Dedifferentiated amniotic fluid mesenchymal stem cell (primary cell): ENCODE measurements around the gene SLIT3.

ENCODE experiments used
- DNase-seq: peaks from one replicate; pipeline ENCODE4 v3.0.0-alpha.2; 2016; ENCODE audit errors: extremely low spot score

SLIT3 gene

DNA sequence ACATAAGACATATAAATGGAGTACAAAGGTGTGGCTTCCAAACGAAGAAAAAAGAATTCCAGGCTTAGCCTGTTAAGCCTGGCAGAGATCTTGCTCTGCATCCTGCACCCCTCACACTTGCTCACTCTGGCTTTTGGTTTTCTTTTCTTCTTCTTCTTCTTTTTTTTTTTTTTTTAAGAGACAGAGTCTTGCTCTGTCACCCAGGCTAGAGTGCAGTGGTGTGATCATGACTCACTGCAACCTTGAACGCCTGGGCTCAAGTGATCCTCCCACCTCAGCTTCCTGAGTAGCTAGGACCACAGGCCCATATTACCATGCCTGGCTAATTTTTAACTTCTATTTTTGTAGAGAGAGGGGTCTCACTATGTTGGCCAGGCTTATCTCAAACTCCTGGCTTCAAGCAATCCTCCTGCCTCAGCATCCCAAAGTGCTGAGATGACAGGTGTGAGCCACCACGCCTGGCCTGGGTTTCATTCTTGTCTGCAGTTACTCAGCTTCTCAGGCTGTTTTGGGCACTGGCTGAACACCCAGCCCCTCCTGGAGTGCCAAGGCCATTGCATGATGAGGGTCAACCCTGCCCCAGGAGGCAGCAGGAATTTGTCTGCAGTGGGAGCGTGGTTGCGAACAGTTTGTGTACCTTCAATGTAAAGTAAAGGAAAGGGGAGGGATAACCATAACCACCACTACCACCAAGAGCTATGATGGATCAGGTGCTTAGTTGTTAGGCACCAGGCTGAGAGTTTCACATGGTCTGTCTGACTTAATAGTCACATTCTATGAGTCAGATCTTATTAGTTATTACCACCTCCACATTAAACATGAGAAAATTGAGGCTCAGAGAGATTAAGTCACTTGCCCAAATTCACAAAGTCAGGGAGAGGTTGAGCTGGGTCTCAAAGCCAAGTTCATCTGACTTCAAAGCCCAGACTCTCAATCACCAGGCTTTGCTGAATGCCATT is 502.6 kb downstream of the SLIT3 start:
- no peak for DNase-seq

DNA sequence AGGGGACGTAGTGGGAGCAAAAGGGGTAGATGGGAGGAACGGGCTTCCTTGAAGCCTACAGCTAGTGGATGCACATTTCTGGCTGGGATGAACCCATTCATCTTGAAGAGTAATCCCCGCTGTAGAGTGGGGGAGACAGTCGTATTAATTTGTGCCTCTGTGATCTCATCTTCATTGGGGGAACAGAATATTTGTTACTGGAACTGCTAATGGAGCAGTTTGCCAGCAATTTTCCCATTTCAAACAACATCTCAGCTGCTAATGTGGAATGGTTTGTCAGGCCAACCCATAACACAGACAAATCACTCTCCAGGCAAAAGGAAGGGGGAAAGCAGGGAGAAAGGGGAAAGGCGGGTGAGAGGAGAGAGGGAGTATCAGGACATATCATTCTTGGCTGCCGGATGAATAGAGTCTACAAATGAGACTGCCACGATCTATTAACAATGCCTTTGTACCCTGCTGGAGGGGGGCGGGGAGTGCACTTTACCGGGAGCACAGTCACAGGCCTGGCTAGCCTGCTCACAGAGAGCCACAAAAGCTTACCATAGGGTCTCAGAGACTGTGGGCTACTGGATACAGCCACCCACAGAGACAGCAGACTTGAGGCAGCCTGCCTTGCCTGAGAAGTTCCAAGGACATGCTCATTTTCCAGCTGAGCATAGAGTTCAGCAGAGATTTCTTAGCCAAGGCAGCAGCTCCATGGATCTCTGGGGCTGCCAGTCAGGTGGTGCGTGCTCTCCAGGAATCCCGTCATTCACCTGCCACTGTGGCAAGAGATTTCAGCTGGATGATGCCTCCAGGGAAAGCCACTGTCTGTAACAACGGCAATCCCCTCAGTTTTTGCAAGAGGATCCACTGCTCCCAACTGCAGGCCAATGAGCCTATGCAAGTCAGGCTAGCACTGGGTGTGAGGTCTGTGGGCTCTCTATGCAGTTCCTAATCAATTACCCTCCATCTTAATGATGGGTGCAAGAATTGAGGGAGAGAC is 504.1 kb downstream of the SLIT3 start:
- no peak for DNase-seq

DNA sequence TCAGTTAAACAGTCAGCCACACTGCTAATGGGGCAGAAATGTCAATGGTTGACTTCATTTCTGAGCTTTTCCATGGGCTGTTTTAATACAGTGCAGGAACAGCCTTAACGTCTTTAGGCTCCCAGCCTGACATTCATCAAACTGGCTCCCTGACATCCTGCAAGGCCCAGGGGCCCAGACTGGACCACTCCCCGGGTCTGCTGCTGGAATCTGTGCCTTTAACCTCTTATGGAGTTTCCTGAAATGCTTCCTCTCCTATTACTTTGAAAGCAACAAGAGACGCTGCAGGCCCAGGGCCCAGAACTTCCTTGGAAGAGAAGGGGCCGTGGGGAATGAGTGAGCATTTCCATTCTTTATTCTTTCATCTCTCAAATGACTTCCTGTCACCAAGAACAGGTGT is 504.9 kb downstream of the SLIT3 start:
- DNase-seq = no peak

DNA sequence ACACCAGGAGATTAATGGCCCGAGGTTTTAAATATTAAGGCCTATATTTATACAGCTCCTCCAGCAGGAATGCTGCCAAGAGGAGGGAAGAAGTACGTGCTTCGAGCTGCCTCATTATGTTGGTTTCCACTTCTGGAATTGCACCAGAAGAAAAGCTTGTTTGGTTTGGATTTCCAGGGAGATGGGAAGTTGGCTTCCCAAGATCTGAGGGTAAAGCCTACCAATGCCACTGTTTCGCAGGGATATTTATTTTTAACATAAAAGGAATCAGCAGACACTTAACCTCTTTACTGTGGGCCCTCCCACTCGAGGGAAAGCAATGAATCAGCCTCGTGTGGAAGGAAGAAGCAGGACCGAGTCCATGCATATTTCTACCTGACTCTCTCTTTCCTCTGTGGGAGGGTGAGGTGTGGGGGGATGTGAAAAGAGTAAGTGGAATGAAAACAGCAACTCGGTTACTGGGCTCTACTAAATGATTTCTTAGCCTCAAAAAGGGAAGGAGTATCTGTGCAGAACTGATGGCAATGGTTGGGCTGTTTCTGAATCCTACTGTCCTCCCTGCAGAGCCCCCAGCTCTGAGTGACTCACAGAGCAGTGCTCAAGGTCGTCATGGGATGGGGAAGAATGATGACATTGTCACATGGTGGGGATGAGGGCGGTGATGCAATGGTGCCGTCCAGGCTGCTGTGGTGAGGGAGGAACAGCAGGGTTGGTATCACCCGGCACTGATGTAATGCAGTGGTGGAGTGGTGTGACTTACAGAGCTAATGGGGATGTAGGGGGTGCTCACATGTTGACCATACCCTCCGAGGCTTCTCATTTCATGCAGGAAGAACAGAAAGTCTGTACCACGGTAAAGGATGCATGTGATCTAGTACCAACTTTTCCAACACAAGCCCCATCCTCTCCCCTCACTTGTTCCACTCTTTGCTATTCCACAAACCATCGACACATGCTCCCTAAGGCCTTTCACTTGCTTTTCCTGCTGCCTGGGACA is 506.8 kb downstream of the SLIT3 start:
- DNase-seq = no peak

DNA sequence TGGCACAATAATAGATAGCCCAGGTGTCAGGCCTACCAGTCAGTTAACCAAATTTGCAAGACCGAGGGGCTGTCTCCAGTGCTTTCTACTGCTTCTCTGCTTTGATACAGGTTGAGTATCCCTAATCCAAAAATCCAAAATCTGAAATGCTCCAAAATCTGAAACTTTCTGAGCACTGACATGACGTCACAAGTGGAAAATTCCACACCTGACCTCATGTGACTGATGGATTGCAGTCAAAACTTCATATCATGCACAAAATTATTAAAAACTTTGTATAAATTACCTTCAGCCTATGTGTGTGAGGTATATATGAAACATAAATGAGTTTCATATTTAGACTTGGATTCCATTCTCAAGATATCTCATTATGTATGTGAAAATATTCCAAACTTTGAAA is 508.3 kb downstream of the SLIT3 start:
- no peak for DNase-seq

DNA sequence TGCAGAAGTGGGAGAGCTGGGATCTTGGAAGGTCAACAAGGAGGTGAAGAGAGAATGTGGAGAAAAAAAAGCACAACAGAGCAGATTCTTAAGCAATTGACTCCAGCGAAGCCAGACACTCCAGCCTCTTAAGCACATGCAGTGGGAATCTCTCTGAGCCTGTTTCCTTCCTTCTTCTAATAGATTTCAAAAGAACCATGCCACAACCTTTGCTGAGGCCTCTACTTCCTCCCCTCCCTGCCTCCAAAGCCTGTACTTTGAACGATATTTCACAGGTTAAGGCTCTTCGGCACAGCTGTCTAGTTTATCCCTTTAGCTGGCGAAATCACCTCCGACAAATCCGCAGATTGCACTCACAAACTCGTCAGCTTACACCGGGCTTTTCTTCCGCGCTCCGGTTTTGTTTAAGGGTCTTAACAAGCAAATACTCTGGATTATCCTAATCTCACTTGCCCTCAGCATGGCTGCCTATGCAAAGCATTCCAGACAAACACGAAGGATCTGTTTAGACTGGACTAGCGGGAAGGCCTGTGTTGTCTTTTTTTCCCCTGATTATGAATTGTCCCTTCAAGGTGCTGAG is 510.2 kb downstream of the SLIT3 start:
- no peak for DNase-seq

DNA sequence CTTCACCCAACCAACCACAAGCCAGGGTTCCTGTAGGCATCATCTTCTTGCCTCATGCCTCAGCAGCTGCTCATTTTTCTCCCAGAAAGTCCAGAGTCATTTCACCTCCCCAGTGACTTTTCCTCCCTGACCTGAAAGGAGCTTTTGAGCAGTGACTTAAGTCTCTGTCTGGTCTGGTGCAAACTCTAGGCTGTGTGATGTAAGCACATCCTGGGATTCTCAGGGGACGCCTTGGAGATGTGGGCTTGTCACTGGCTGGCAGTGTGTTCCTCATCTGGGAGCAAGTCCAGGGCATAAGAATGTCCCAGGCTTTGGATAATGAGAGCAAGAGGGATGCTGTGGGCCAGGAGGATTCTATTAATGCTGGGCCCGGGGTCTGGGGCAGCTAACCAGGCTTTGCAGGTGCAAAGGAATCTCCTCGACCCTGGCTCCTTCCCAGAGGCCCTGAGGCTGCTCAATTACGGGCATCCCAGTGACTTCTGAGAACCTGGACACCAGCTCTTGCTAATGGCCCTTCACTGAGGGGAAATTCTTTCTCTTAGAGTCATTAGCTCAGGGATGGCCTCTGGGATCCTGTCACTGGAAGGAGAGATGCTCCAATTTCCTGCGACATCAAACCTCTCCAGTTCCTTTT is 510.8 kb downstream of the SLIT3 start:
- DNase-seq = no peak

DNA sequence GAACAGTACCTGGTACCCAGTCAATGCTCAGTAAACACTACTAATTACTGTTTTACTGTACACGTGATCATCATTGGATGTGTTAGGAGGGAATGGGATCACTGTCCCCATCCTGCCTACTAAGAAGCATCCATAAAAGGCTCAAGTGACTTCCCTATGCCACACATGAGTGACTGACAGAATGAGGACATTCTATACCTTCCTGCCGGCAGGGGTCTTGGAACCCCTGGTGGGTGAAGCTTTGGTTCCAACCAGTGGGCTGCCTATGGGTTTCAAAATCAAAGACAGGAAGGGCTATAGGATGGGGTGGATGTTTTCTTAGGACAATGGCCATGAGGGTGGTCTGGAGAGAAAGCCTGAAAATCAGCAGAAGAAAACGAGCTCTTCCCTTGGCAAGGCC is 512.2 kb downstream of the SLIT3 start:
- no peak for DNase-seq

DNA sequence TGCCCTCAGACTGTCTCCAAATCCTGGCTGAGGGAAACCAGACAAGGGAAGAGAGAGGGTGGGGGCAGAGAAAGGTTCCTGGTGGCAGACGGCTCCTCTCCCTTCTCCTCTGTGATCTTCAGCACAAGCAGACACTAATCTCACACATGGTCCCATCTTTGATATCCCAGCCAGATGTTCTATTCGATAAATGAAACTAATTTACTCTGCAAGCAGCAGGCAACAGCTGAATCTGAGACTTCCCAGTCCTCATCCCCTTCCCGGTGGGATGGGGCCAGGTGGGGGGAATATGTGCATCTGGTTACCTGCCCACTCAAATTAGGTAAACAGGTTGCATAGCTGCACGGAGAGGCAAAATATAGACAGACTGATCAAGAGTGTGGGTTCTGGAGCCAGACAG is 512.8 kb downstream of the SLIT3 start:
- DNase-seq = no peak

DNA sequence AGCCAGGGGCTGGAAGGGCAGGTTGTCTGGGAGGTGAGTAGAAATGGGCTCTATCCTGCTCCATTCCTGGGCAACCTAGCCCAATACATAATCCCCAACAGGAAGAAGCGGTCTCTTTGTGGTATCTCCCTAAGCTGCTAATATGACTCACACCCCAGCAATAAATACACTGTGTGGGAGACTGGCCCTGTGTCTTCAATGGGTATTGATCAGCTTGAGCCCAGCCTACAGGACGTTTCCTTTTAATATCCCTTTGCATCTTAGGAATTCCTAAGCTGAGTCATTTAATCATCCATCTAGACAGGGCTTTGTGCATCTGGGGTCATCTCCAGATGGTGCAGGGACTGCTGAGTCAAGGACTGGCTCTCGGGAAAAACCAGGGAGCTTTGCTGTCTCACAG is 514.8 kb downstream of the SLIT3 start:
- no peak for DNase-seq

DNA sequence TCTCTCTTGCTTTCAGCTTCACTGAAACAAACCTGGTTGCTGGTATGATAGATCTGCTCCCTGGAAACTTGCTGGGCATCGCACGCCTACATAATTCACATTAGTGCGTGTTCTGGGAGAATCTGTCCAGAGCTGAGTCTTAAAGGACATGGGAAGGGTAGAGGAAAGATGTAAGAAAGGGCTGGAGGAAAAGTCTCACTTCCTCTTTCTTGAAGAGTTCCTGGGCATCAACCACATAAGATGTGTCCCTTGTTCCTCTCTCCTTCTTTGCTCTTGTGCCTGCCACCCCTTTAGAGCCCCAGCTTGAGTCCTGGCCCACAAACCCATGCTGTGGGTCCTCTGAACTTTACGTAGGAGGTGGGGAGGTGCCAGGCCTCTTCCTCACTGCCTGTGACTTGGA is 516.5 kb downstream of the SLIT3 start:
- no peak for DNase-seq

DNA sequence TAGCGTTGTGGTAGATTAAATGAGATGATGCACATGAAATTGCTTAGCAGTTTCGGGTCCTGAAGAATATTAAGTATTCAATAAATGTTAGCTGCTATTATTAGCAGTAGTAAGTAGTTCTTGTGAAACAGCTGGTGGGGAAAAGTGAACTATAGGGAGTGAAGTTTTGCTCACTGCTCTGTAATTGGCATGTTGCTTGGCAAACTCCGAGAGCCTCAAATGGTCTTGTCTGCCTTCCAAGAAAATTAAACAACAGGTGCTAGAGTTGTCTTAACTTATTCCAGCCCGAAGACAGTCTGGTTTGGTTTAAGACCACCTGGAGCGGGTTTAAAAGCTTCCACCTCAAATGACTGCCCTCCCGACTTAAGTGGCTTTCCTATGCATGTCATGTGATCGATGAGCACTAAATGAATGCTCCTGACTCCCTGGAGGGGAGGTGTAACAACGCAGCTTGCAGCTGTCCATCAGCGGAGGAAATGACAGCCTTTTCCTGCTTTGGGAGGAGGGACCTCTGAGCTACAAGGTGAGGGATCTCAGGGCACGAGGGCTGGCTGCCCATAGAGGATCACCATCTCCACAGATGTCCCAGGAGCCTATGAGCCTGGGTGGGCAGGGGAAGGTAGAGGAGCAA is 518.9 kb downstream of the SLIT3 start:
- no peak for DNase-seq

DNA sequence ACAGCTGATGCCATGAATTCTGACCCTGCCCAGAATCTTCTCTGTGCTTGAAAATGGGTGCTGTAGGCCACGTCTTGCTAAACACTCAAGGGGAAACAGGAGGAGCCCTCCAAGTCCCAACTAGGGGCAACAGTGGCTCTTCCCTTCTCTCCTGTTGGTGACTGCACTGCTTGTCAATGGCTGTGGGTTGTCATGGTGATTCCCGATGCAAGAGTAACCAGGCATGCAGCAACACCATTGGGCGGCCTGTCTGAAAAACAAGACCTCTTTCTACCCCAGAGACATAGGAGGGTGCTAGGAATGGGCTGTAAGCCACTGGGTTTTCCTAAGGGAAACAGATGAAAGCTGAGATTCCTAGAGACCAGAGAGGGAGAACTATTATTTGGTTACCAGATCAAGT is 520.1 kb downstream of the SLIT3 start:
- DNase-seq = no peak

DNA sequence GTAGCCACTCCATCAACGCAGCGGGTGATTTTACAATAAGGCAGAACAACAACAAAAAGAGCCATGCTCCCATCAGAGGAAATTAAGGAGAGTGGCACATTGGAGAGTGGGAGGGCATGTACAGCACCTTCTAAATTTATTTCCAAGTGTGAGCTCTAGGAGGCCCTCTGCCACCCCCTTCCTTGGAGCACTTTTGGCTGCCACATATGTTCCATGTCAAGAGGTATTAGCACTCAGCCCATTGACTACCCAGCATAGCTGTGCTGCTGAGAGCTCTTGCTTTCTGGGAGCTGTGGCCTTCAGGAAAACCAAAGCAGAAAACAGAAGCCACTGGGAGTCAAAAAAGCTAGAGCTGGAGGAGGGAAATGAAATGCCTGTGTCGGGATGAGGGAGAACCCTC is 521.6 kb downstream of the SLIT3 start:
- DNase-seq = no peak

DNA sequence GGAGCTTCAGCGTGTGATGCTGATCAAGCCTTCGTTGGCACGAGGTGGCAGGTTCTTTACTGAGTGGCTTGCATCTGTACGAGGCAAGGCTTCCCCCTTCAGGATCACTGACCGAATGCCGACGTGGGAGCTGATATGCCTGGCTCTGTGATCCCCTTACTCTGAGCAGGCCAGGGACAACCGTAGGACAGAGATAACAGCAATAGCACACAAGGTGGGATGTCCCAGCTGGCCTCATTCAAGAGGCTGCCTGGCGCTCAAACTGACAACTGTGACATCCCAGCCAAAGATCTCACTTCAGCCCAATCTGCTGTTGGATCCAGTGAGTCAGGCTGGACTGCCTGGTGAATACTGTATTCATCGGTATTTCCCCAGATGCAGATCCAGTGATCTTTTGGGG is 522.4 kb downstream of the SLIT3 start:
- no peak for DNase-seq

DNA sequence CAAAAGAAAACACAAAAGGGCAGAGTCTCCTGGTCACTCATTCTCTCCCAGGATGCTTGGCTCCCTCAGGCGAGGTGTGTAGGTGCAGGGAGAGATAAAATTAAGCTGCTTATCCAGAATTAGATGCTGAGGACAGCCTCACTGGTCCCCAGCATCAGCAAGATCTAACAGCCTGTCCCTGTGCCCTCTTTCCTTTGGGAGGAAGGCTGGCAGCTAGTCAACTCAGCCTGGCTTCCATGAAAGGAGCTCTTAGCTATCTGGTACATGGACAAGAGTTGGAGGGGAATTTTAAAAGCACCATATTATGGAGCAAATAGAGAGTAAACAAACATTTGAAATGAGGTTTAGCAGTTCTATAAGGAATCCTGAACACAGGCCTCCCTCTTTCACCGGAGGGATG is 523.3 kb downstream of the SLIT3 start:
- no peak for DNase-seq

DNA sequence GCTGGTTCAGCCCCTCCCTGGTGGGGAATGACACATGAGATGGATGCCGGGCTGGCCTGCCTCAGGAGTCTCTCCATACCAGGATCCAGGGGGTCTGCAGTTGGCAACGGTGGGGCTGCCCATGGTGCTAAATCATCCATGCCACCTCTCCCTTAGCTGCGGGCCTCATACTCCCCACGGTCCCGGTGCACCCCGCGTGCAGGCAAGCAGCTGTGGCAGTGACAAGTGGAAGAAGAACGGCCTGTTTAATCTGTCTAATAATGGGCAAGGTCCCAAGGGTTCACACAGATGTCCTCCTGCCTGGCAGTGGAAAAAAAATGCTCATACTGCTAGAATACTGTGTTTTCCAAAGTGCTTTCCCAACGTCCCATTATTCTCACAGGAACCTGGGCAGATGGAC is 524.9 kb downstream of the SLIT3 start:
- no peak for DNase-seq

DNA sequence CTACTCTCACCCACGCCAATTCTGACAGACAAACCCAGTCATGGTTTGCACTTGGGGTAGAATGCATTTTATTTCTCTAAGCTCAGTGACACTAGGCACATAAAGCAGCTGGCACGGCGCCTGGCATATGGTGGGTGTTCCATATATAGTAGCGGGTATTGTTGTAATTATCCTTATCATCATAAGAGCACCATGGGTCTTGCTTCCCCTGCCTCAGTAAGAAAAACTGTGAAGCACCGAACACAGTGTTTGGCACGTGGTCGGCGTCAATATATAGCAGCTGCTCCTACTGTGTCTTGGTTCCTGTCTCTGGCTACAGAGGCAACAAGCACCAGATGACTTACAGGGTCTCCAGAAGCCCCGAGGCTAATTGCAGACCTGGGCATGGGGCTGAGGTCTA is 527.7 kb downstream of the SLIT3 start:
- DNase-seq = no peak

DNA sequence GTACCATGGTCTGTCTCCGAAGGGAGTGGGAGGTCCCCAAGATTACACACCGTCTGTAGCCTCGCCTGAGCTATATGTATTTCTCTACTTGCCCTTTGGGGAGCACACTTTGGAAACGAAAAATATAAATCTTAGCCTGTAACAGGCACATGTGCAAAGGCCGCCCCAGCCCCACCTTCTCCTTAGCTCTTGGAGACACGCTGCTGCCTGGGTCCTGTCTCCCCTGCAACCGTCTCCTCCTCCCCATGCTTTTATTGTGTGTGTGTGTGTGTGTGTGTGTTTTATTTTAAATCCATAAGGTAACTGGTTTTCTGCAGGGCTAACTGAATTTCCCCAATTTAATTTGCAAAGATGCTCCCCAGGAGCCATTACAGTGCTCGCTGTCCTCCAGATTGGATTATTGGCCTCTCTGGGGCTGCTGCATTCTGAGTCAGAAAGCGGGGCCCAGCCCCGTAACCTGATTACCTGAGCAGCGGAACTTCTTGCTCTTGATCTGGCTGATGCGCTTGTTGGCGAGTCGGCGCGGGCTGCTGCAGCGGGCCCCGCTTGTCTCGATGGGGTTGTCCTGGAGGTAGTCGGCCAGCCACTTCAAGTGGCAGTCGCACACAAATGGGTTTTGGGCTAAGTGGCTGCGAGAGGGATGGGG is 528.5 kb downstream of the SLIT3 start:
- no peak for DNase-seq

DNA sequence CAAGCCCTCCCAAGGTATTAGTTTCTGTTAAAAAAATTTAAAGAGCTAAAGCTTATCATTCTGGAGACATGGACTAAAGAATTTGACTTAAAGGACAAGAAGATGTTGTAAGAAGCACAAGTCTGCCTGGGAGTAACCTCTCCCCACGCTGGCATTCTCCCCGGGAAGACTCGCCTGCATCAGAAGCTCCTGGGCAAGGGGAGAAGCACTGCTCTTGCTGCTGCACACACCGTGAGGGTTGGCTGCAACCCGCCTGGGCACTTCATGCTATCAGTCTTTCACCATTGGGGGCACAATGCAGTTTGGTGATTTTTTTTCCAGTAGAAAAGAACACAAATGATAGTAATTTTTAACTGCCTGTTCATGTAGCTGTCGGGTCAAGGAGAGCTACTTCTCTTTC is 529.3 kb downstream of the SLIT3 start:
- no peak for DNase-seq
